Left ventricle myocardium superior (tissue), 1 donor: ENCODE data around the gene EVA1B. TPM values are rescaled to one million over a fixed set of nuclear protein-coding genes. Genes with fewer than 3 reads are reported as not detected.

Source experiments
- ATAC-seq: fragments of 200-7000 bp; cut with Tn5 transposase; one replicate; pipeline ENCODE4 v1.9.1; 2020; ENCODE audit warnings: mild to moderate bottlenecking, moderate library complexity
- DNase-seq: peaks from one replicate; pipeline ENCODE4 v3.0.0-alpha.2; 2020
- intact Hi-C: fragments of 100-400 bp; cut with micrococcal nuclease; formaldehyde crosslinking; loops from one replicate; pipeline ENCODE4 v1.11.0; 2022
- total RNA-seq: library from RNA; stranded (reverse); fragmentation: NEBNext Ultra II Directional; extraction: Animal tissue kit (Norgen Biotek cat#: 25700); gene quantifications from one replicate; pipeline ENCODE4 v1.2.1, GENCODE V29; 2021
- donor health status: DM: no; HTN: yes; CAD: no; lungs with severe emphysema.

EVA1B gene
- total RNA-seq, 1 donor from 2014 or later = 10.8 TPM

- DNase-seq = no peak
- ATAC-seq = no peak
- intact Hi-C loops = no loop called here
These were observed 26.4 kb downstream of the EVA1B start for GRCh38 chr1:36297062-36297461.

DNA sequence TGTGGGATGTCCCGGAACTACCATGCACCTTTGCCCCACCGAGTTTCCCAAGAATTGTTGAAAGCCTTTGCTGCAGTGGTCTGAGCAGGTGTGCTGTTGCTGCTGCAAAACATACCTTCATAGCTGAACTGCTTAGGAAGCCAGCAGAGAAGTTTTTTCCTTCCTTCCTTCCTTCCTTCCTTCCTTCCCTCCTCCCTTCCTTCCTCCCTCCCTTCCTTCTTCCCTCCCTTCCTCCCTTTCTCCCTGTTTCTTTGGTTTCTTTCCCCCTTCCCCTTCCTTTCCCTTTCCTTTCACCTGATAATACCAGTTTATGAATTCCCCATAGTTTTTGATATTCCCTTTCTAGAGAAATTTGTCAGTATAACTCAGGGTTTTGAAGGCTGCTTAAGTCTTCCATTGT is 28.1 kb downstream of the EVA1B start:
- no peak for ATAC-seq
- DNase-seq = no peak
- intact Hi-C loops = no loop called here

GRCh38 chr1:36287595-36287994 is 35.9 kb downstream of the EVA1B start:
- DNase-seq (no peak), ATAC-seq (no peak)
- intact Hi-C loops = loop anchor here (5.0 kb wide), 1 partner anchor 140 kb away; the partner anchor contains the start of gene TRAPPC3

DNA sequence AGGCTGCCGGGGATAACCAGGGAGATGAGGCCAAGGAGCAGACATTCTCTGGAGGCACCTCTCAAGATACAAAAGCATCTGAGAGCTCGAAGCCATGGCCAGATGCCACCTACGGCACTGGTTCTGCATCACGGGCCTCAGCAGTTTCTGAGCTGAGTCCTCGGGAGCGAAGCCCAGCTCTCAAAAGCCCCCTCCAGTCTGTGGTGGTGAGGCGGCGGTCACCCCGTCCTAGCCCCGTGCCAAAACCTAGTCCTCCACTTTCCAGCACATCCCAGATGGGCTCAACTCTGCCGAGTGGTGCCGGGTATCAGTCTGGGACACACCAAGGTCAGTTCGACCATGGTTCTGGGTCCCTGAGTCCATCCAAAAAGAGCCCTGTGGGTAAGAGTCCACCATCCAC is 36.6 kb downstream of the EVA1B start:
- no peak for ATAC-seq
- intact Hi-C loops = loop anchor here (5.0 kb wide), 1 partner anchor 140 kb away; the partner anchor contains the start of gene TRAPPC3
- no peak for DNase-seq

GRCh38 chr1:36285443-36286101 is 37.9 kb downstream of the EVA1B start:
- ATAC-seq (peak; percentile 81), DNase-seq (no peak)
- intact Hi-C loops = loop anchor here (5.0 kb wide), 1 partner anchor 138 kb away; the partner anchor contains the start of gene TRAPPC3

- intact Hi-C loops = no loop called here
- DNase-seq = no peak
- peak; percentile 12 for ATAC-seq
These were observed 38.9 kb downstream of the EVA1B start for GRCh38 chr1:36284517-36284916.

- DNase-seq = no peak
- intact Hi-C loops = no loop called here
- ATAC-seq = peak; percentile 37
These were observed 39.4 kb downstream of the EVA1B start for GRCh38 chr1:36284061-36284460.

GRCh38 chr1:36279789-36280296 is 43.6 kb downstream of the EVA1B start:
- ATAC-seq = peak; percentile 34

GRCh38 chr1:36279110-36279788 is 44.2 kb downstream of the EVA1B start:
- intact Hi-C loops = no loop called here
- DNase-seq (no peak), ATAC-seq (peak; percentile 81)

More at GRCh38 chr1:36279789-36280296, 43.6 kb downstream of the EVA1B start:
- intact Hi-C loops = no loop called here
- no peak for DNase-seq

- no peak for ATAC-seq
- intact Hi-C loops = no loop called here
- no peak for DNase-seq
These were observed 46.8 kb downstream of the EVA1B start for GRCh38 chr1:36276688-36277087.

- DNase-seq (no peak), ATAC-seq (no peak)
- intact Hi-C loops = no loop called here
These were observed 49.2 kb downstream of the EVA1B start for GRCh38 chr1:36274201-36274600.

DNA sequence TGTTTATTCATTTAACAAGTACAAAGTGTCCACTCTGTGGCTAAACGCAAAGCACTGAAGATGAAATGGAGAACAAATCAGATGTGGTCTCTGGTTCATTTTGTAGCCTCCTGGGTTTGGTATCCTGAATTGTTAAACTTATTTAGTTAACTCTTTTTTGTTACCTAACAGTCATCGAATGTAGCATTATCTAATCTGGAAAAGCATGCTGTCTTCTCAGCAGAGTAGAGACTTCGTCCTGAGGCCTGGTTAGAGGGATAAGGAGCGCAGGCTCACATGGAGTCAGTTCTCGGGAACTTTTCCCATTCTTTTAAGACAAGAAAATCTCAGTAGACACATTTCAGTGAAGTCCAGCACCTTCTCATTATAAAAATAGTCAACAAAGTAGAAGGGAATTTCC is 50.4 kb downstream of the EVA1B start:
- DNase-seq (no peak), ATAC-seq (no peak)
- intact Hi-C loops = no loop called here

Other genes with a start within 250 kb of the EVA1B start
- gene TEKT2, start 239.6 kb downstream of the EVA1B start, total RNA-seq = not detected
- 16.9 TPM for gene ADPRS, start 234.8 kb downstream of the EVA1B start, total RNA-seq
- 0.67 TPM for gene COL8A2, start 198.4 kb downstream of the EVA1B start, total RNA-seq
- gene TRAPPC3, start 174.2 kb downstream of the EVA1B start, total RNA-seq = 57.8 TPM
- gene MAP7D1, start 167.5 kb downstream of the EVA1B start, total RNA-seq = 385 TPM
- 67.9 TPM for gene THRAP3, start 99.2 kb downstream of the EVA1B start, total RNA-seq
- gene SH3D21, start 17.3 kb downstream of the EVA1B start, total RNA-seq = 1.1 TPM
- gene STK40, start 62.3 kb upstream of the EVA1B start, total RNA-seq = 78.4 TPM
- gene LSM10, start 74.3 kb upstream of the EVA1B start, total RNA-seq = 58.7 TPM
- gene OSCP1, start 126.8 kb upstream of the EVA1B start, total RNA-seq = 3.8 TPM
- 119 TPM for gene MRPS15, start 140.7 kb upstream of the EVA1B start, total RNA-seq
- gene CSF3R, start 159.3 kb upstream of the EVA1B start, total RNA-seq = 6.4 TPM